ENCODE data around the gene CTBP2.

CTBP2 gene

GRCh38 chr10:125043841-125044658 lies 116.3 kb downstream of the CTBP2 start:
- DNase-seq (ENCODE audit: low spot score): no peak

- no peak for DNase-seq (ENCODE audit: low spot score)
Measured at GRCh38 chr10:125041856-125042506, 118.4 kb downstream of the CTBP2 start.

- no peak for DNase-seq (ENCODE audit: low spot score)
Measured at GRCh38 chr10:125039354-125039769, 121.0 kb downstream of the CTBP2 start.

- no peak for DNase-seq (ENCODE audit: low spot score)
Measured at GRCh38 chr10:125038637-125039036, 121.7 kb downstream of the CTBP2 start.

GRCh38 chr10:125037145-125037877 lies 123.1 kb downstream of the CTBP2 start:
- DNase-seq (ENCODE audit: low spot score): no peak

- no peak for DNase-seq (ENCODE audit: low spot score)
Measured at GRCh38 chr10:125035588-125036295, 124.6 kb downstream of the CTBP2 start.

- DNase-seq (ENCODE audit: low spot score): no peak
Measured at GRCh38 chr10:125035136-125035535, 125.2 kb downstream of the CTBP2 start.

GRCh38 chr10:125034675-125035074 lies 125.7 kb downstream of the CTBP2 start:
- DNase-seq (ENCODE audit: low spot score): no peak

GRCh38 chr10:125033146-125033924 lies 127.0 kb downstream of the CTBP2 start:
- no peak for DNase-seq (ENCODE audit: low spot score)

- DNase-seq (ENCODE audit: low spot score): no peak
Measured at GRCh38 chr10:125032474-125033020, 127.8 kb downstream of the CTBP2 start.

GRCh38 chr10:125030567-125031197 lies 129.7 kb downstream of the CTBP2 start:
- no peak for DNase-seq (ENCODE audit: low spot score)

- no peak for DNase-seq (ENCODE audit: low spot score)
Measured at GRCh38 chr10:125029584-125030242, 130.7 kb downstream of the CTBP2 start.

GRCh38 chr10:125027871-125028869 lies 132.2 kb downstream of the CTBP2 start:
- DNase-seq (ENCODE audit: low spot score): no peak

GRCh38 chr10:125026974-125027735 lies 133.2 kb downstream of the CTBP2 start:
- DNase-seq (ENCODE audit: low spot score): no peak

- DNase-seq (ENCODE audit: low spot score): no peak
Measured at GRCh38 chr10:125026036-125026931, 134.1 kb downstream of the CTBP2 start.

- DNase-seq (ENCODE audit: low spot score): no peak
Measured at GRCh38 chr10:125025341-125025740, 135.0 kb downstream of the CTBP2 start.
